Measurements from ENCODE around the gene MFAP3L.
"Not testable (repeated sequence)": the region's sequence is repeated elsewhere in the genome, so short reads cannot be mapped to it uniquely, and the experiment has no call there.

Gene MFAP3L

DNA sequence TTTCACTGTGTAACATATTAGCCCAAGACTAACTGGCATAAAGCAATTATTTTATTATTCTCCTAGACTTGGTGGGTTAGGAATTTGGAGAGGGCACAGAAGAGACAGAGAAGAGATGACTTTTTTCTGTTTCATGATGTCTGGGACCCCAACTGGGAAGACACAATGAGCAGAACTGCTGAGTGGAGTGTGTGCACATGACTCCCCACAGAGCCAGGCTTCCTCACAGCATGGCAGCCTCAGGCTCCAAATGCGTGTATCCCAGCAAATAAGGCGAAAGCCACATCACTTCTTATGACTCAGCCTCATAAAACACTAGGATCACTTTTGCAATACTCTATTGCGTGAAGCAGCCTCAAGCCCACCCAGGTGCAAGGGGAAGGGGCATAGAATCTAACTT, 68.4 kb downstream of the MFAP3L start:
- H3K9ac ChIP-seq (ENCODE audit: low read depth, low read length) = no peak overlapping the region
- no peaks in the 10 kb centered on the region for H3K9me3 ChIP-seq (ENCODE audit: insufficient read depth, low read depth, low read length)
- 0 out of 2 replicates have a peak overlapping the region, but pooled peaks have one; percentile 19 for H3K27ac ChIP-seq (ENCODE audit: low read depth, low read length)
- peaks cover 17% of the 10 kb centered on the region for H3K4me1 ChIP-seq (ENCODE audit: insufficient read depth, low read length)
- no peaks in the 10 kb centered on the region for H3K36me3 ChIP-seq (ENCODE audit: insufficient read depth, low read length)
- 49% methylated on average over 3 of the region's 3 CpGs for WGBS
- no peak overlapping the region for H3K4me3 ChIP-seq (ENCODE audit: low read length)
- no peaks in the 10 kb centered on the region for H3K27me3 ChIP-seq (ENCODE audit: insufficient read depth, low read length)

DNA sequence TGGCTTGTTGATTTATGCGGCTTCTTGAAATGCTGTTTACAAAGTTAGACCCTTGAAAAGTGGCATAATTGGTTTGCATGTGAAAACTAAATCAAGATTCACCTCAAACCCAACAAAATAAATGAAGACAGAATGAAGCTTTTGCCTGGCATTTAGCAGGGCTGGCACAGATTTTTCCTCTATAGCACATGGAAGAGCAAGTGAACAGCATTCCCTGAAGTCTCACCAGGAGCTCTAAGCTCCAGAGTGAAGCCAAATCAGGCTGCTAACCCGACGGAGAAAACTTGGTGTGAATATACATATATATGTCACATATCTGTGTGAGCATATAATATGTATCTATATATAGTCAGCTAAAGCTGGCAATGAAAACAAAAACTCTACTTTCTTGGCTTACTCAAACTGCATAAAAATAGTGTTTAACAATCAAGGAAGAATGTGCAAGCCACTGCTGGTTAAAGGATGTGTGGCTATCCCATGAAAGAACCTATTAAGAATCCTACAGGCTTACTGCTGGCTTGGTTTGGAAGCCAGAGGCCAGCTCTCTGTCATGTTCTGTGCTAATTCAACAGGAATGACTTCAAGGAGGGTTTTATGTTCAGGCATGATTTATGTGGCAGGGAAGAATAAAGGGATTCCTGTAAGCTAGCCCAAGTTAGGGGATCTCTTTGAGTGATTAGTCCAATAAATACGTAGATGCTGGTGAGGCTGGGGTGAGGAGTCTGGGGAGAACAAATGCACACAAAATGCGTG, 69.9 kb downstream of the MFAP3L start:
- H3K27me3 ChIP-seq (ENCODE audit: insufficient read depth, low read length) = no peaks in the 10 kb centered on the region
- no peaks in the 10 kb centered on the region for H3K36me3 ChIP-seq (ENCODE audit: insufficient read depth, low read length)
- no peak overlapping the region for H3K4me3 ChIP-seq (ENCODE audit: low read length)
- no peak overlapping the region for H3K9ac ChIP-seq (ENCODE audit: low read depth, low read length)
- H3K9me3 ChIP-seq (ENCODE audit: insufficient read depth, low read depth, low read length) = no peaks in the 10 kb centered on the region
- WGBS = 61% methylated on average over 3 of the region's 5 CpGs
- peaks cover 17% of the 10 kb centered on the region for H3K4me1 ChIP-seq (ENCODE audit: insufficient read depth, low read length)
- no peak overlapping the region for H3K27ac ChIP-seq (ENCODE audit: low read depth, low read length)

DNA sequence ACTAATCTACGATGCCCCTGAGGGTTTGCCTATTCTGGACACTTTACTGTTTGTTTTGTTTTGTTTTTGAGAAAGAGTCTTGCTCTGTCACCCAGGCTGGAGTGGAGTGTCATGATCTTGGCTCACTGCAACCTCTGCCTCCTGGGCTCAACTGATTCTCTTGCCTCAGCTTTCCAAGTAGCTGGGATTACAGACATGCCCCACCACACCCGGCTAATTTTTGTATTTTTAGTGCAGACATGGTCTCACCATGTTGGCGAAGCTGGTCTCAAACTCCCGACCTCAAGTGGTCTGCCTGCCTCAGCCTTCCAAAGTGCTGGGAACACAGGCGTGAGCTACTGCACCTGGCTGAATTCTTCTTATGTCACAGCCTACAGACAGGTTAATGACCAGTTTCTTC, 70.7 kb downstream of the MFAP3L start:
- H3K9ac ChIP-seq (ENCODE audit: low read depth, low read length) = no peak overlapping the region
- no peaks in the 10 kb centered on the region for H3K27me3 ChIP-seq (ENCODE audit: insufficient read depth, low read length)
- no peaks in the 10 kb centered on the region for H3K9me3 ChIP-seq (ENCODE audit: insufficient read depth, low read depth, low read length)

DNA sequence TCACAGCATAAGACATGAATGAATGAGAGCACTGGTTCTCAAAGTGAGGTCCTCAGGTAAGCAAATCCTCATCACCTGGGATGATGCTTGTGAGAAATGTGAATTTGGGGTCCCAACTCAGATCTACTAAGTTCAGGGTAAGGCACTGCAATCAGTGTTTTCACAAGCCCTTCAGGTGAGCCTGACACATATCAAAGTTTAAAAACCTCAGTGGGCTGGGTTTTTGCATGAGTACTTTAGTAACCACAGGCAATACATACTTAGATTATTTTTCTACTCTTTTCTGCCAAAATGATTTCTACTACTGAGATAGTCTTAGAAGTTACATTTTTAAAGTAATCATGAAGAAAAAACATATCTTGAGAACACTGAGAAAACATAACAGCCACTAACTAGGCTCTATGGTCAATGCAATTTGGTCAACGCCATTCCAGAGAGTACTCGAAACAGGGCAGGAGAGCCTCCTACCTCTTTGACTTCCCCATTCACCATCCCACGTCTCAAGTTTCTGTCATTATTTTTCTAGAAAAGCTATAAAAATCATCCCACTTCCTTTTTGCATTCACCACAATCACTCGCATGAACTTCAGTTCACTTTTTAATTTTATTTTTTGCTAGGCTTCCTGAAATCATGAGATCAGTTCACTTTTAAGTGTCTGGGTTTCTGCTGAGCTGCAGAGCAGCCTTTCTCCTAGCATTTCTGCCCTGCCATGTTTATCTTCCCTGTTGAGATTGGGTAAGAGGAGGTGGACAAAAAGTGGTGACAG, 73.8 kb downstream of the MFAP3L start:
- H3K27me3 ChIP-seq (ENCODE audit: insufficient read depth, low read length) = no peaks in the 10 kb centered on the region
- H3K27ac ChIP-seq (ENCODE audit: low read depth, low read length) = no peak overlapping the region
- no peak overlapping the region for H3K9ac ChIP-seq (ENCODE audit: low read depth, low read length)
- peaks cover 3% of the 10 kb centered on the region; the same call in 1 of the 2 replicates for H3K4me1 ChIP-seq (ENCODE audit: insufficient read depth, low read length)
- H3K4me3 ChIP-seq (ENCODE audit: low read length) = no peak overlapping the region
- H3K9me3 ChIP-seq (ENCODE audit: insufficient read depth, low read depth, low read length) = no peaks in the 10 kb centered on the region
- 97% methylated on average over 4 of the region's 4 CpGs for WGBS
- no peaks in the 10 kb centered on the region for H3K36me3 ChIP-seq (ENCODE audit: insufficient read depth, low read length)

More for the DNA sequence above, 70.7 kb downstream of the MFAP3L start:
- no peaks in the 10 kb centered on the region for H3K36me3 ChIP-seq (ENCODE audit: insufficient read depth, low read length)
- no peak overlapping the region for H3K27ac ChIP-seq (ENCODE audit: low read depth, low read length)
- WGBS = 90% methylated on average over 5 of the region's 5 CpGs
- H3K4me3 ChIP-seq (ENCODE audit: low read length) = no peak overlapping the region
- peaks cover 17% of the 10 kb centered on the region for H3K4me1 ChIP-seq (ENCODE audit: insufficient read depth, low read length)

DNA sequence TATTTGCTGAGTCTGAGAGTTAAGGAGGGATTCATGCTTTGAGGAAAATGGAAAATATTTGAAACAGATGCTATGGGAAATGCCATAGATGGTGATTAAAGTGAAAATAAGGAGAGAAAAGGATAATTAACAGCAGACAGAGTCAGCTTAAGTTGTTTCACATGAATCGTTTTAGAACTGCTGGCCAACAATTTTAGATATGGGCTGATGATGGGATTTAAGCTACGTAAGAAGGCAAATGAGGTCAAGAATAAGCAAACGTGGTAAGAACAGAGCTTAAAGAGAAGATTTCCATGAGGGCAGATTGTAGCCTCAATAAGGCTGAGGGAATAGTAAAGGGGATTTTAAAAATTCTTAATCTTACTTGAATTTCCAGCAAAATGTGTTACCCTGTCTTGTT, 77.9 kb downstream of the MFAP3L start:
- no peaks in the 10 kb centered on the region for H3K27me3 ChIP-seq (ENCODE audit: insufficient read depth, low read length)

DNA sequence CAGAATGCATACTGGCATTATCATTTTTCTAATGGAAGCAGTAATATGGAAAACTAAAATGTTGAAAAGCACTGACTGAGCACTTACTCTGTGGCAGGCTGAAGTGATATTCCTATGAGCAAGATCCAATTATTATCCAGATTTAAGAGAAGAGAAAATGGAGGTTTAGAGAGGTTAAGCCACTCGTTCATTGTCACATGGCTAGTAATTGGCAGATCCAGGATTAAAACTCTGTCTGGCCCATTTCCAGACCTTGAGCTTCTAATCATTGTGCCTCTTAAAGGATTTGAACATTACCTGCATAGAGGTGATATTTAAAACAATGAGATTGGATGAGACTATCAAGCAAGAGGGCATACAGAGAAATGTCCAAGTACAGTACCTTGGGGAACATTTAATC, 80.6 kb downstream of the MFAP3L start:
- Histone ChIP-seq H3K36me3 (ENCODE audit: insufficient read depth, low read length) (no peaks in the 10 kb centered on the region), H3K27me3 (ENCODE audit: insufficient read depth, low read length) (no peaks in the 10 kb centered on the region), H3K9me3 (ENCODE audit: insufficient read depth, low read depth, low read length) (no peaks in the 10 kb centered on the region; the same call in 1 of the 2 replicates), H3K4me1 (ENCODE audit: insufficient read depth, low read length) (peaks cover 5% of the 10 kb centered on the region; the same call in 1 of the 2 replicates), H3K9ac (ENCODE audit: low read depth, low read length) (no peak overlapping the region), H3K27ac (ENCODE audit: low read depth, low read length) (no peak overlapping the region), H3K4me3 (ENCODE audit: low read length) (no peak overlapping the region)
- WGBS = 93% methylated on average over 1 of the region's 1 CpG

More for the DNA sequence above, 77.9 kb downstream of the MFAP3L start:
- H3K9me3 ChIP-seq (ENCODE audit: insufficient read depth, low read depth, low read length) = no peaks in the 10 kb centered on the region; the same call in 1 of the 2 replicates
- H3K36me3 ChIP-seq (ENCODE audit: insufficient read depth, low read length) = no peaks in the 10 kb centered on the region
- no peak overlapping the region for H3K27ac ChIP-seq (ENCODE audit: low read depth, low read length)
- WGBS = 91% methylated on average over 3 of the region's 3 CpGs
- H3K9ac ChIP-seq (ENCODE audit: low read depth, low read length) = no peak overlapping the region
- H3K4me1 ChIP-seq (ENCODE audit: insufficient read depth, low read length) = peaks cover 5% of the 10 kb centered on the region; the same call in 1 of the 2 replicates
- H3K4me3 ChIP-seq (ENCODE audit: low read length) = no peak overlapping the region

DNA sequence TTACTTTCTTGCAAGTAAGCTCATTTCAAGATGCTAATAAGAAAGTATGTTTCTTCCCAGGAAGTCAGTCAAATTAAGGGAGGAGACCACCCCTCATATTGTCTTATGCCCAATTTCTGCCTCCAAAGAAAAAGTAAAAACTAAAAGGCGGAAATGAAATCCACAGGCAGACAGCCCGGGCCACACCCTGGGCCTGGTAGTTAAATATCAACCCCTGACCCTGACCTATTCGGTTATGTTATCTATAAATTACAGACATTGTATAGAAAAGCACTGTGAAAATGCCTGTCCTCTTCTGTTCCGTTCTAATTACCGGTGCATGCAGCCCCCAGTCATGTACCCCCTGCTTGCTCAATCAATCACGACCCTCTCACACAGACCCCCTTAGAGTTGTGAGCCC, 82.6 kb downstream of the MFAP3L start:
- H3K36me3 ChIP-seq (ENCODE audit: insufficient read depth, low read length); H3K4me1 ChIP-seq (ENCODE audit: insufficient read depth, low read length); H3K9ac ChIP-seq (ENCODE audit: low read depth, low read length); H3K27ac ChIP-seq (ENCODE audit: low read depth, low read length); H3K4me3 ChIP-seq (ENCODE audit: low read length); H3K9me3 ChIP-seq (ENCODE audit: insufficient read depth, low read depth, low read length); H3K27me3 ChIP-seq (ENCODE audit: insufficient read depth, low read length): not testable (repeated sequence)
- 93% methylated on average over 6 of the region's 6 CpGs for WGBS

DNA sequence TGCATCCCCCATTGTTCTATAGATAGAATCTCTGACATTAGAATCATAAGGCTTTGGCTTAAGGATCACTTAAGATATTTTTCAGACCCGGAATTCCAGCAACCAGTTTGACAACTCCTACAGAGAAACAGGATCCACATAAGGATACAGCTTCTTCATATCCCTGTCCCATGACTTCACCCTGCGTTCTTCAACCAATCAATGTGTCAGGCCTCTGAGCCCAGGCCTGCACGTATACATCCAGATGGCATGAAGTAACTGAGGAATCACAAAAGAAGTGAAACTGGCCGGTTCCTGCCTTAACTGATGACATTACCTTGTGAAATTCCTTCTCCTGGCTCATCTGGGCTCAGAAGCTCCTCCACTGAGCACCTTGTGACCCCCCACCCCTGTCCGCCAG, 85.1 kb downstream of the MFAP3L start:
- WGBS = 90% methylated on average over 5 of the region's 5 CpGs
- no peak overlapping the region for H3K9ac ChIP-seq (ENCODE audit: low read depth, low read length)
- H3K4me3 ChIP-seq (ENCODE audit: low read length) = no peak overlapping the region
- no peaks in the 10 kb centered on the region; the same call in 1 of the 2 replicates for H3K9me3 ChIP-seq (ENCODE audit: insufficient read depth, low read depth, low read length)
- H3K27ac ChIP-seq (ENCODE audit: low read depth, low read length) = no peak overlapping the region; the same call in 1 of the 2 replicates
- peaks cover 5% of the 10 kb centered on the region; the same call in 1 of the 2 replicates for H3K4me1 ChIP-seq (ENCODE audit: insufficient read depth, low read length)
- no peaks in the 10 kb centered on the region for H3K36me3 ChIP-seq (ENCODE audit: insufficient read depth, low read length)
- no peaks in the 10 kb centered on the region for H3K27me3 ChIP-seq (ENCODE audit: insufficient read depth, low read length)

DNA sequence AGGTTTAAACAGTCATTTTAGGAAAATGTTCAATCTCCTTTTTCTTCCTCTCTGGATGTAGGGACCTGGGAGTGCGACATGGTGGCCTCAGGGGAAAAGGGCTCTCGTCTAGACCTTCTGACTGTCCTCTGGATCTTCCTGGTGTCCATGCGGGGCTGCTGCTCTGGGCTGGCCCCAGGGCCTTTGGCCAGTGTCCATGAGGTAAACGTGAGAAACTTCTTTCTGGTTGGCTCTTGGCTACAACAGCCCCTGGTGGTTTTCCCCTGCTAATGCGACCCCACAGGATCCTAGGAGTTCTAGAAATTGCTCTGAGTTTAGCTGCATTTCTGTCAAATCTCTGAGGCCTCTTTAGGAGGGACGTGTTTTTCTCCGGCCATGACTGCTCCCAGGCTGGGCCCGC, 85.7 kb downstream of the MFAP3L start:
- H3K36me3 ChIP-seq (ENCODE audit: insufficient read depth, low read length) = no peaks in the 10 kb centered on the region
- peak overlapping the region; percentile 41; the same call in 1 of the 2 replicates for H3K27ac ChIP-seq (ENCODE audit: low read depth, low read length)

More for the DNA sequence above, 85.7 kb downstream of the MFAP3L start:
- Histone ChIP-seq H3K9ac (ENCODE audit: low read depth, low read length) (no peak overlapping the region), H3K9me3 (ENCODE audit: insufficient read depth, low read depth, low read length) (no peaks in the 10 kb centered on the region; the same call in 1 of the 2 replicates), H3K4me3 (ENCODE audit: low read length) (no peak overlapping the region), H3K27me3 (ENCODE audit: insufficient read depth, low read length) (no peaks in the 10 kb centered on the region), H3K4me1 (ENCODE audit: insufficient read depth, low read length) (peaks cover 5% of the 10 kb centered on the region; the same call in 1 of the 2 replicates)
- WGBS = 88% methylated on average over 8 of the region's 8 CpGs
